HepG2 (cell line): Measurements from ENCODE around the gene SUPT6H. TPM values are rescaled to one million over a fixed set of nuclear protein-coding genes. Genes with fewer than 3 reads are reported as not detected.

Source experiments
- ATF7-NPFF ChIP-seq: sonication (generic); formaldehyde crosslinking; IDR thresholded peaks from 2 replicates; pipeline ENCODE4 v1.8.1; 2023; ENCODE audit warnings: mild to moderate bottlenecking, low read depth, missing genetic modification reagents, moderate library complexity
- BHLHE40 ChIP-seq: IDR thresholded peaks from 2 replicates; pipeline ENCODE4 v1.6.1; 2011; ENCODE audit warnings: low read length, improper control_type of control experiment
- CREB1 ChIP-seq, 2 experiments: fragments of 450-650 bp in 1 of 2; IDR thresholded peaks; 2 replicates each; pipeline ENCODE4 v1.6.1; 2016 to 2017; ENCODE audit warnings: control low read depth in 1 of 2, mild to moderate bottlenecking in 1 of 2, missing compliant biosample characterization in 1 of 2, missing genetic modification characterization in 1 of 2
- GMEB1 ChIP-seq: sonication (generic); formaldehyde crosslinking; IDR thresholded peaks from 2 replicates; pipeline ENCODE4 v1.5.1; 2020; ENCODE audit warnings: missing genetic modification reagents, mild to moderate bottlenecking, borderline replicate concordance
- HMG20A ChIP-seq: IDR thresholded peaks from 2 replicates; pipeline ENCODE4 v1.6.1; 2016; ENCODE audit warnings: borderline replicate concordance
- HMGXB4 ChIP-seq, 2 experiments: sonication (generic) in 1 of 2; formaldehyde crosslinking in 1 of 2; IDR thresholded peaks; 2 replicates each; pipeline versions ENCODE4 v1.4.0 to v1.6.1; 2018 to 2020; ENCODE audit warnings: missing genetic modification reagents in 2 of 2, borderline replicate concordance in 1 of 2, low read depth in 1 of 2, mild to moderate bottlenecking in 1 of 2, missing biosample characterization in 1 of 2
- HNF4G ChIP-seq, 2 experiments: sonication (generic) in 1 of 2; formaldehyde crosslinking in 1 of 2; IDR thresholded peaks; 2 replicates each; pipeline versions ENCODE4 v1.4.0 to v1.6.1; 2011 to 2020; ENCODE audit warnings: borderline replicate concordance in 2 of 2, low read depth in 2 of 2, mild to moderate bottlenecking in 2 of 2, low read length in 1 of 2, missing genetic modification reagents in 1 of 2, moderate library complexity in 1 of 2
- MTF2 ChIP-seq: sonication (generic); formaldehyde crosslinking; IDR thresholded peaks from 2 replicates; pipeline ENCODE4 v1.5.0; 2020; ENCODE audit warnings: missing genetic modification reagents, borderline replicate concordance
- MXI1 ChIP-seq: IDR thresholded peaks from 3 replicates; pipeline ENCODE4 v1.6.1; 2012; ENCODE audit warnings: low read depth, low read length, inconsistent platforms, borderline replicate concordance
- NCOA5 ChIP-seq: sonication (generic); formaldehyde crosslinking; IDR thresholded peaks from 2 replicates; pipeline ENCODE4 v1.4.0; 2020; ENCODE audit warnings: missing genetic modification reagents
- NFIB ChIP-seq: sonication (generic); formaldehyde crosslinking; IDR thresholded peaks from 2 replicates; pipeline ENCODE4 v1.9.0; 2021; ENCODE audit warnings: missing genetic modification reagents, mild to moderate bottlenecking, borderline replicate concordance
- PCBP1 ChIP-seq: fragments of 200-400 bp; formaldehyde crosslinking; IDR thresholded peaks from 2 replicates; pipeline ENCODE4 v1.6.1; 2017; ENCODE audit warnings: mild to moderate bottlenecking, low read depth, low read length, borderline replicate concordance
- THYN1 ChIP-seq: sonication (generic); formaldehyde crosslinking; IDR thresholded peaks from 2 replicates; pipeline ENCODE4 v1.8.1; 2023; ENCODE audit warnings: low read depth, mild to moderate bottlenecking, moderate library complexity, missing genetic modification reagents, borderline replicate concordance
- WIZ ChIP-seq: sonication (generic); formaldehyde crosslinking; IDR thresholded peaks from 2 replicates; pipeline ENCODE4 v1.5.1; 2020; ENCODE audit warnings: mild to moderate bottlenecking, missing genetic modification reagents
- ZNF326 ChIP-seq: sonication (generic); formaldehyde crosslinking; IDR thresholded peaks from 2 replicates; pipeline ENCODE4 v1.4.0; 2020; ENCODE audit warnings: missing genetic modification reagents, borderline replicate concordance
- ZNF552 ChIP-seq: sonication (generic); formaldehyde crosslinking; IDR thresholded peaks from 2 replicates; pipeline ENCODE4 v1.9.0; 2022; ENCODE audit warnings: missing genetic modification reagents, mild to moderate bottlenecking, borderline replicate concordance
- ZNF672 ChIP-seq: sonication (generic); formaldehyde crosslinking; IDR thresholded peaks from 2 replicates; pipeline ENCODE4 v1.8.1; 2022; ENCODE audit warnings: missing genetic modification reagents
- ZNF737 ChIP-seq: sonication (generic); formaldehyde crosslinking; IDR thresholded peaks from 2 replicates; pipeline ENCODE4 v1.5.0; 2020; ENCODE audit warnings: missing genetic modification reagents, mild to moderate bottlenecking, borderline replicate concordance
- ZNF768 ChIP-seq: sonication (generic); formaldehyde crosslinking; IDR thresholded peaks from 2 replicates; pipeline ENCODE4 v1.4.0; 2020; ENCODE audit warnings: missing genetic modification reagents
- ZNF772 ChIP-seq: sonication (generic); formaldehyde crosslinking; IDR thresholded peaks from 2 replicates; pipeline ENCODE4 v1.5.0; 2020; ENCODE audit warnings: mild to moderate bottlenecking, missing genetic modification reagents
- ZNF83 ChIP-seq: sonication (generic); formaldehyde crosslinking; IDR thresholded peaks from 2 replicates; pipeline ENCODE4 v1.4.0; 2020; ENCODE audit warnings: missing genetic modification reagents, mild to moderate bottlenecking, borderline replicate concordance
- ZNF878 ChIP-seq: sonication (generic); formaldehyde crosslinking; IDR thresholded peaks from 2 replicates; pipeline ENCODE4 v1.8.1; 2023; ENCODE audit warnings: mild to moderate bottlenecking, missing genetic modification reagents, moderate library complexity
- polyA plus RNA-seq, 8 experiments: library from polyadenylated mRNA; depleted of rRNA in 3 of 8; stranded (reverse) in 7 of 8; unstranded in 1 of 8; fragments of >200 nt; fragmentation: Illumina TruSeq in 4 of 8; extraction: Trizol in 4 of 8; gene quantifications; 2 replicates each; pipeline versions ENCODE4 v1.2.1 to v1.2.3, GENCODE V29; 2011 to 2016; ENCODE audit warnings: low read depth in 4 of 8, missing spikeins in 1 of 8, mixed read lengths in 1 of 8; ENCODE audit not compliant: insufficient read depth in 1 of 8
- total RNA-seq, 5 experiments: library from RNA; depleted of rRNA; stranded (reverse); fragments of >200 nt; fragmentation: Illumina TruSeq; extraction: Trizol; gene quantifications; 2 replicates each; pipeline ENCODE4 v1.2.3, GENCODE V29; 2016; ENCODE audit warnings: low read depth in 1 of 5
- TF ChIP-seq, protein P1 (sequence below): sonication (generic); formaldehyde crosslinking; IDR thresholded peaks from 2 replicates; pipeline ENCODE4 v1.9.0; 2022; ENCODE audit warnings: low read depth, missing genetic modification reagents

SUPT6H gene
- total and polyA plus RNA-seq, 2 of the 13 experiments (the other 11 are each of a cell fraction or from before 2014, with no cell fraction given) = 32.7 to 39.9 TPM

DNA sequence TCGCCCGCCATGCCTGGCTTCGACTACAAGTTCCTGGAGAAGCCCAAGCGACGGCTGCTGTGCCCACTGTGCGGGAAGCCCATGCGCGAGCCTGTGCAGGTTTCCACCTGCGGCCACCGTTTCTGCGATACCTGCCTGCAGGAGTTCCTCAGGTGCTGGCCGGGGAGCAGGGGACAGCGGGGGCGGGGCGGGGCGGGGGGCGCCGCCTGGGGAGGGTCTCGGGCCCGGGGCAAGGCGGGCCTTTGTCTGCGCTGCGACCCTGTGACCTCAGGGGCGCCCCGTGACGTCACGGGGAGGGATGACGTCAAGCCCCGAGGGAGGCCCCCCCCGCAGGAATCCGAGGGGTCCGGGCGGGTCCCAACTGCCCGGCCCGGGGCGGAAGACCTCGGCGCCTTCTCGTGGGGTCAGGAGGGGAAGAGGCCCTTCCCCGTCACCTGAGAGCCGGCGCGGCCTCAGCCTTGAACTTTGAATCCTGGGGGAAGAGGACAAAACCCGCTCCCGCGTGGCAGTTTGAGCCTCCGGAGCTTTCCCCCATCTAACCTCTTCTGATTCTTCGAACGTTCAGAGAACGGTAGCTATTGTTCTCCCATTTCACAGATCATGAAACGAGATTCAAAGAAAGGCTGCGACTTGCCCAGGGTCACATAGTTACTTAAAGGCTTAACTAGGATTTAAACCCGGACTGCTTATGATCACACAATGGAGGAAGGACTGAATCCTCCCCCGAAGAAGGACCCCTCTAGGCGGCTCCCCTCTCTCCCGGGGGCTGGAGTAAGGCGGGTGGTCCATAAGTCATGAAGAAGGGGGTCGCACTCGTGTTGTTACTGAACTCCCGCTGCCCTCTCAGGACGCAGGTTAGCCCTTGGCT, 82.3 kb downstream of the SUPT6H start (continued):
- TF ChIP-seq NFIB (no peak), HMGXB4 (CRISPR knock-in tag; IDR thresholded peaks at IDR 0.05; ENCODE audit: borderline replicate concordance in 1 of 2, low read depth in 1 of 2) (peak in 1 of 2 experiments; percentile 32; a peak in 2 of 4 replicates), WIZ (no peak), THYN1 (CRISPR knock-in tag) (no peak), ZNF672 (CRISPR knock-in tag) (0 out of 2 replicates have a peak, but pooled peaks have one; percentile 57), BHLHE40 (no peak), ZNF552 (no peak), ZNF83 (CRISPR knock-in tag) (0 out of 2 replicates have a peak, but pooled peaks have one; percentile 11), ZNF772 (no peak), GMEB1 (no peak), MXI1 (peak; percentile 35; the same call in 1 of the 3 replicates), MTF2 (no peak), ZNF737 (CRISPR knock-in tag) (no peak), HMG20A (CRISPR knock-in tag) (0 out of 2 replicates have a peak, but pooled peaks have one; percentile 22), CREB1 (IDR thresholded peaks at IDR 0.05) (peak; percentile 99), CREB1 (CRISPR knock-in tag; IDR thresholded peaks at IDR 0.05) (peak; percentile 91), ATF7-NPFF (peak; percentile 7; the same call in 1 of the 2 replicates), ZNF768 (CRISPR knock-in tag) (no peak; the same call in 1 of the 2 replicates), ZNF878 (CRISPR knock-in tag) (peak; percentile 80; the same call in 1 of the 2 replicates), PCBP1 (no peak), NCOA5 (no peak), ZNF326 (CRISPR knock-in tag) (no peak), HNF4G (IDR thresholded peaks at IDR 0.05; ENCODE audit: borderline replicate concordance, low read depth, low read length) (peak; percentile 87), HNF4G (CRISPR knock-in tag; IDR thresholded peaks at IDR 0.05; ENCODE audit: borderline replicate concordance, low read depth) (no peak; the same call in 1 of the 2 replicates)
- TF ChIP-seq, protein P1, sequence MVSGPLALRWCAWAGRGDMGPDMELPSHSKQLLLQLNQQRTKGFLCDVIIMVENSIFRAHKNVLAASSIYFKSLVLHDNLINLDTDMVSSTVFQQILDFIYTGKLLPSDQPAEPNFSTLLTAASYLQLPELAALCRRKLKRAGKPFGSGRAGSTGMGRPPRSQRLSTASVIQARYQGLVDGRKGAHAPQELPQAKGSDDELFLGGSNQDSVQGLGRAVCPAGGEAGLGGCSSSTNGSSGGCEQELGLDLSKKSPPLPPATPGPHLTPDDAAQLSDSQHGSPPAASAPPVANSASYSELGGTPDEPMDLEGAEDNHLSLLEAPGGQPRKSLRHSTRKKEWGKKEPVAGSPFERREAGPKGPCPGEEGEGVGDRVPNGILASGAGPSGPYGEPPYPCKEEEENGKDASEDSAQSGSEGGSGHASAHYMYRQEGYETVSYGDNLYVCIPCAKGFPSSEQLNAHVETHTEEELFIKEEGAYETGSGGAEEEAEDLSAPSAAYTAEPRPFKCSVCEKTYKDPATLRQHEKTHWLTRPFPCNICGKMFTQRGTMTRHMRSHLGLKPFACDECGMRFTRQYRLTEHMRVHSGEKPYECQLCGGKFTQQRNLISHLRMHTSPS (CRISPR knock-in tag) = no peak
